Astrocyte (in vitro differentiated cells and primary cell): Measurements from ENCODE around the gene UBAC1. TPM values are rescaled to one million over a fixed set of nuclear protein-coding genes. Genes with fewer than 3 reads are reported as not detected.
A peak's percentile ranks its signal among the peaks of the same experiment; 100 is the strongest.

Experiments used
- DNase-seq: peaks from one replicate; pipeline ENCODE4 v3.0.0-alpha.2; 2010; ENCODE audit warnings: low read depth
- FAIRE-seq: peaks from 2 replicates; lab custom pipeline; 2011; peaks lifted over from hg19 to GRCh38; lab: Jason Lieb, UNC
- H2AFZ ChIP-seq: 2 replicates; pipeline ENCODE4 v1.6.0; 2012; ENCODE audit warnings: low read depth, low read length, inconsistent platforms
- H3K27ac ChIP-seq: 2 replicates; pipeline ENCODE4 v1.5.1; 2011; ENCODE audit warnings: low read depth, low read length, inconsistent platforms
- H3K27me3 ChIP-seq: 2 replicates; pipeline ENCODE4 v1.6.0; 2011; ENCODE audit warnings: low read length, inconsistent platforms; ENCODE audit not compliant: insufficient read depth
- H3K36me3 ChIP-seq: 2 replicates; pipeline ENCODE4 v1.5.1; 2011; ENCODE audit warnings: low read length, inconsistent platforms; ENCODE audit not compliant: insufficient read depth
- H3K4me1 ChIP-seq: 2 replicates; pipeline ENCODE4 v1.5.1; 2011; ENCODE audit warnings: low read length, inconsistent platforms; ENCODE audit not compliant: insufficient read depth
- H3K4me2 ChIP-seq: 2 replicates; pipeline ENCODE4 v1.6.0; 2012; ENCODE audit warnings: low read length, inconsistent platforms
- H3K4me3 ChIP-seq: 2 replicates; pipeline ENCODE4 v1.5.1; 2011; ENCODE audit warnings: low read depth, mild to moderate bottlenecking, low read length, inconsistent platforms; ENCODE audit not compliant: insufficient read depth
- H3K79me2 ChIP-seq: 2 replicates; pipeline ENCODE4 v1.6.0; 2012; ENCODE audit warnings: mild to moderate bottlenecking, low read length, inconsistent platforms; ENCODE audit not compliant: insufficient read depth
- H3K9ac ChIP-seq: 2 replicates; pipeline ENCODE4 v1.6.0; 2012; ENCODE audit warnings: mild to moderate bottlenecking, low read length, inconsistent platforms
- H3K9me3 ChIP-seq: 2 replicates; pipeline ENCODE4 v1.5.1; 2012; ENCODE audit warnings: low read depth, mild to moderate bottlenecking, low read length, inconsistent platforms; ENCODE audit not compliant: insufficient read depth
- H4K20me1 ChIP-seq: 2 replicates; pipeline ENCODE4 v1.6.0; 2012; ENCODE audit warnings: low read length, inconsistent platforms; ENCODE audit not compliant: insufficient read depth
- H3K27ac Mint-ChIP-seq: one replicate; pipeline ENCODE4 v1.8.0; 2021; ENCODE audit warnings: mild to moderate bottlenecking, mixed read lengths; ENCODE audit not compliant: unreplicated experiment
- H3K27me3 Mint-ChIP-seq: one replicate; pipeline ENCODE4 v1.8.0; 2021; ENCODE audit warnings: low read depth, mixed read lengths; ENCODE audit not compliant: unreplicated experiment
- H3K36me3 Mint-ChIP-seq: one replicate; pipeline ENCODE4 v1.8.0; 2021; ENCODE audit warnings: low read depth, mixed read lengths; ENCODE audit not compliant: unreplicated experiment
- H3K4me1 Mint-ChIP-seq: one replicate; pipeline ENCODE4 v1.8.0; 2021; ENCODE audit warnings: low read depth, mixed read lengths; ENCODE audit not compliant: unreplicated experiment
- H3K4me3 Mint-ChIP-seq: one replicate; pipeline ENCODE4 v1.8.0; 2021; ENCODE audit warnings: mild to moderate bottlenecking, moderate library complexity, mixed read lengths; ENCODE audit not compliant: unreplicated experiment
- H3K9me3 Mint-ChIP-seq: one replicate; pipeline ENCODE4 v1.8.0; 2021; ENCODE audit warnings: mild to moderate bottlenecking, mixed read lengths; ENCODE audit not compliant: unreplicated experiment
- EZH2 ChIP-seq: IDR thresholded peaks from 2 replicates; pipeline ENCODE4 v1.6.1; 2012; ENCODE audit warnings: mild to moderate bottlenecking, low read length, inconsistent platforms; ENCODE audit not compliant: insufficient read depth
- total RNA-seq: library from RNA; stranded (reverse); gene quantifications from 2 replicates; pipeline ENCODE4 v1.2.1, GENCODE V29; 2021
- TF ChIP-seq, protein P1 (sequence below): IDR thresholded peaks from 2 replicates; pipeline ENCODE4 v1.5.1; 2011; ENCODE audit warnings: low read depth, mild to moderate bottlenecking, inconsistent platforms, low read length, moderate library complexity; ENCODE audit not compliant: insufficient read depth

Gene UBAC1
- total RNA-seq, 1 donor from 2014 or later: 31.8 TPM

DNA sequence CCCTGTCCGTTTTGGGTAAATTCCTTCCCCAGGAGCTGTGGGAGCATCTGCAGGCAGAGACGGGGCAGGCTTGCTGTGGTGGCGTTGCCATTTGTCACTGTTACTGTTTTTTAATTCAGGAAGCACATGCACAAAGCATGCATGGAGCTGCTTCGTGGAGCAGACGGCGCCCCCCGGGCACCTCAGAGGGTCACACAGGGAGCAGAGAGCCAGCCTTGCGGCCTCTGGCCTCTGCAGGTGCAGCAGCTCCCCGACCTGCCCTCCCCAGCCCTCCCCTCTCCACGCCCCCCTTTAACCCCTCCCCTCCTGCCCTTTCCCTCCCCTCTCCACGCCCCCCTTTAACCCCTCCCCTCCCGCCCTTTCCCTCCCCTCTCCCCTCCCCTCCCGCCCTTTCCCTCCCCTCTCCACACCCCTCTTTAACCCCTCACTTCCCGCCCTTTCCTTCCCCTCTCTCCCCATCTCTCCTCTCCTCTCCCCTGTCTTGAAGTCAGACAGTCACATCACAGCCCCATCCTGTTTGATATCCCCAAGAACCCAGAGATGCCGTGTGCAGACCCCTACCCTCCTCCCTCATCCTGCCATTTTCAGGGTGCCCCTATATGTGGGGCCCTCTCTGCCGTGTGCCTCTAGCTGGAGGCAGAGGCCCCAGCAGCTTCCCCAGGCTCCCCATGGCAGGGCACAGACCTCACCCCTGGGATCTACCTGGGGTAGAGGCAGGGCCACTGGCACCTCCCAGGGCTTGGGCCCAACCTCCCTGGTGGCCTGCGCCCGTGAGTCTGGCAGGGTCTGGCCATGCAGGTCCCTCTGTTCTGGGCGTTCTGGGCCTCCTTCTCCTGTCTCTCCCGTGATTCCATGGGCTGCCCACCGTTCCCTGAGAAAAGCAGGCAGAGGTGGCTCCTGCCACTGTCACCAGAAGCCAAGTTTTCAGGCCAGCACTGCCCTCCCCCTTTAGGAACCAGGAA, 29.6 kb upstream of the UBAC1 start:
- Histone ChIP-seq H3K4me3 (no peak overlapping the region), H3K4me2 (no peak overlapping the region), H3K27me3 (peaks cover 2% of the 10 kb centered on the region), H3K36me3 (no peaks in the 10 kb centered on the region), H3K9ac (no peak overlapping the region), H3K27ac (no peak overlapping the region), H3K79me2 (no peaks in the 10 kb centered on the region), H3K9me3 (no peaks in the 10 kb centered on the region), H2AFZ (no peak overlapping the region), H4K20me1 (no peaks in the 10 kb centered on the region), H3K4me1 (peaks cover 14% of the 10 kb centered on the region)
- no peak for TF ChIP-seq EZH2
- TF ChIP-seq, protein P1, sequence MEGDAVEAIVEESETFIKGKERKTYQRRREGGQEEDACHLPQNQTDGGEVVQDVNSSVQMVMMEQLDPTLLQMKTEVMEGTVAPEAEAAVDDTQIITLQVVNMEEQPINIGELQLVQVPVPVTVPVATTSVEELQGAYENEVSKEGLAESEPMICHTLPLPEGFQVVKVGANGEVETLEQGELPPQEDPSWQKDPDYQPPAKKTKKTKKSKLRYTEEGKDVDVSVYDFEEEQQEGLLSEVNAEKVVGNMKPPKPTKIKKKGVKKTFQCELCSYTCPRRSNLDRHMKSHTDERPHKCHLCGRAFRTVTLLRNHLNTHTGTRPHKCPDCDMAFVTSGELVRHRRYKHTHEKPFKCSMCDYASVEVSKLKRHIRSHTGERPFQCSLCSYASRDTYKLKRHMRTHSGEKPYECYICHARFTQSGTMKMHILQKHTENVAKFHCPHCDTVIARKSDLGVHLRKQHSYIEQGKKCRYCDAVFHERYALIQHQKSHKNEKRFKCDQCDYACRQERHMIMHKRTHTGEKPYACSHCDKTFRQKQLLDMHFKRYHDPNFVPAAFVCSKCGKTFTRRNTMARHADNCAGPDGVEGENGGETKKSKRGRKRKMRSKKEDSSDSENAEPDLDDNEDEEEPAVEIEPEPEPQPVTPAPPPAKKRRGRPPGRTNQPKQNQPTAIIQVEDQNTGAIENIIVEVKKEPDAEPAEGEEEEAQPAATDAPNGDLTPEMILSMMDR: no peak
- no peaks in the 10 kb centered on the region for H3K27me3 Mint-ChIP-seq
- no peaks in the 10 kb centered on the region for H3K36me3 Mint-ChIP-seq
- H3K27ac Mint-ChIP-seq: no peak overlapping the region
- FAIRE-seq: no peak
- no peaks in the 10 kb centered on the region for H3K9me3 Mint-ChIP-seq
- no peaks in the 10 kb centered on the region for H3K4me1 Mint-ChIP-seq
- peak; percentile 48 for DNase-seq
- H3K4me3 Mint-ChIP-seq: no peak overlapping the region

DNA sequence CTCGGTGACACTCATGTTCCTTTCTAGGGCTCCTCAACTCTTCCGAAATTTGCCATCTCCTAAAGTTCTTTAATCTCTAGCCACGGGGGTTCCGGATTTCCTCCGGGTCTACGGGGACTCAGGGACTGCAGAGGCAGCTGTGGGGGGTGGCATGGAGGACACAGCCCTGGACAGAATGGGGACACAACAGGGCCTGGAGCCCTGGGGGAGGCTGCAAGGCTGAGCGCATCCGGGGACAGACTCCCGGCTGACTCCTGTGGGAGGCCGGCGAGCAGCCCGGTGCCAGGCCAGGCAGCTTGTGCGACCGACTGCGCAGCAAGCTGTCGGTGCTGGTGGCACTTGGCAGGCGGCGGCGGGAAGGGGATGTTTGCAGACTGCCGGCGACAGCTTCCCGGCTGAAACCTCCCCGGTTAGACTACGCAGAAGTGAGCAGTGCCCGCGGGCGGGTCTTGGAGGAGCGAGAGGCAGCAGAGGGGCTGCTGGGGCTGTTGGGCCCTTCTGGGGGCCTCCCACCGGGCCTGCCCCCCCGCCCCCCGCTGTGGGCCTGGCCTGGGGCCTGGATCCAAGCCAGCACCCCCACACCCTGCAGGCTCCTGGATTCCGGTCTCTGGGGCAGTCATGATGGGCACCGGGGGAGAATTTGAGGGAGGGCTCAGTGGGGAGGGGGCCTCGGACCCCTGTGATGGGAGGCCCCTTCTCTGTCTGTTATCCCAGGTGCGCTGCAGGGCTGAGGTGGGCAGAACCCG, 28.7 kb upstream of the UBAC1 start:
- DNase-seq: no peak
- H3K27me3 Mint-ChIP-seq: peaks cover under 1% of the 10 kb centered on the region

More for the DNA sequence above, 28.7 kb upstream of the UBAC1 start:
- Histone ChIP-seq H3K79me2 (no peaks in the 10 kb centered on the region), H3K27me3 (peaks cover 2% of the 10 kb centered on the region), H3K9me3 (no peaks in the 10 kb centered on the region), H3K36me3 (no peaks in the 10 kb centered on the region), H3K27ac (no peak overlapping the region), H2AFZ (no peak overlapping the region), H3K9ac (no peak overlapping the region), H3K4me2 (no peak overlapping the region), H3K4me3 (no peak overlapping the region), H4K20me1 (no peaks in the 10 kb centered on the region), H3K4me1 (peaks cover 14% of the 10 kb centered on the region)
- no peak for TF ChIP-seq EZH2
- TF ChIP-seq, protein P1: no peak
- Mint-ChIP-seq H3K36me3 (no peaks in the 10 kb centered on the region), H3K4me1 (no peaks in the 10 kb centered on the region), H3K4me3 (no peak overlapping the region), H3K27ac (no peak overlapping the region), H3K9me3 (no peaks in the 10 kb centered on the region)
- FAIRE-seq: no peak
